Esophagus muscularis mucosa (tissue), 4 donors: Measurements from ENCODE around the gene LIN9. TPM values are rescaled to one million over a fixed set of nuclear protein-coding genes. Genes with fewer than 3 reads are reported as not detected.

Source experiments
- DNase-seq: peaks from one replicate; pipeline ENCODE4 v3.0.0-alpha.2; 2017; ENCODE audit errors: extremely low spot score
- H3K27ac ChIP-seq, 4 donors: fragments of 200-600 bp; sonication (generic); replicated peaks in 1 of 4; 1 replicate in 3 of 4; 2 replicates in 1 of 4; pipeline ENCODE4 v1.5.1; 2016 to 2019; ENCODE audit warnings: mild to moderate bottlenecking in 1 of 4
- H3K27me3 ChIP-seq, 4 donors: fragments of 200-600 bp; sonication (generic); one replicate each; pipeline versions ENCODE4 v1.5.1 to v1.6.0; 2016 to 2019
- H3K36me3 ChIP-seq, 4 donors: fragments of 200-600 bp; sonication (generic); one replicate each; pipeline ENCODE4 v1.5.1; 2016 to 2019
- H3K4me1 ChIP-seq, 4 donors: fragments of 200-600 bp; sonication (generic); one replicate each; pipeline ENCODE4 v1.5.1; 2016 to 2019
- H3K4me3 ChIP-seq, 4 donors: fragments of 200-600 bp; sonication (generic); 1 replicate in 2 of 4; 2 replicates in 2 of 4; pipeline ENCODE4 v1.5.1; 2016 to 2019; ENCODE audit warnings: mild to moderate bottlenecking in 4 of 4, moderate library complexity in 1 of 4
- H3K9me3 ChIP-seq, 4 donors: fragments of 200-600 bp; sonication (generic); 1 replicate in 3 of 4; 2 replicates in 1 of 4; pipeline ENCODE4 v1.5.1; 2016 to 2019
- EP300 ChIP-seq: sonication (generic); formaldehyde crosslinking; IDR thresholded peaks from one replicate; pipeline ENCODE4 v1.6.1; 2017; ENCODE audit warnings: antibody characterized with exemption
- POLR2A ChIP-seq: fragments of 450-650 bp; IDR thresholded peaks from one replicate; pipeline ENCODE4 v1.6.1; 2017; ENCODE audit warnings: antibody characterized with exemption, moderate library complexity, mild to moderate bottlenecking, low read depth
- POLR2AphosphoS5 ChIP-seq, 2 donors: sonication (generic); formaldehyde crosslinking; IDR thresholded peaks; one replicate each; pipeline ENCODE4 v1.6.1; 2017; ENCODE audit warnings: antibody characterized with exemption in 2 of 2
- WGBS: methylation state at CpG from one replicate; pipeline ENCODE4 v1.1.5; 2018; 5-methylcytosine and 5-hydroxymethylcytosine counted together
- intact Hi-C: fragments of 100-400 bp; cut with DNase I; formaldehyde crosslinking; loops from one replicate; pipeline ENCODE4 v1.15.1; 2023
- total RNA-seq, 4 donors: library from RNA; depleted of rRNA; stranded (reverse); fragments of >200 nt; gene quantifications; one replicate each; pipeline versions ENCODE4 v1.1.0 to v1.2.1, GENCODE V29; 2016
- TF ChIP-seq, protein P1 (sequence below), 3 experiments: fragments of 200-600 bp in 2 of 3; fragments of 450-650 bp in 1 of 3; sonication (generic) in 2 of 3; IDR thresholded peaks; one replicate each; pipeline ENCODE4 v1.5.1; 2017 to 2019; ENCODE audit warnings: antibody characterized with exemption in 3 of 3, mild to moderate bottlenecking in 2 of 3, moderate library complexity in 1 of 3

The LIN9 gene
- total RNA-seq, 4 donors from 2014 or later, result 2.1 to 4.6 (median 2.8) TPM

DNA sequence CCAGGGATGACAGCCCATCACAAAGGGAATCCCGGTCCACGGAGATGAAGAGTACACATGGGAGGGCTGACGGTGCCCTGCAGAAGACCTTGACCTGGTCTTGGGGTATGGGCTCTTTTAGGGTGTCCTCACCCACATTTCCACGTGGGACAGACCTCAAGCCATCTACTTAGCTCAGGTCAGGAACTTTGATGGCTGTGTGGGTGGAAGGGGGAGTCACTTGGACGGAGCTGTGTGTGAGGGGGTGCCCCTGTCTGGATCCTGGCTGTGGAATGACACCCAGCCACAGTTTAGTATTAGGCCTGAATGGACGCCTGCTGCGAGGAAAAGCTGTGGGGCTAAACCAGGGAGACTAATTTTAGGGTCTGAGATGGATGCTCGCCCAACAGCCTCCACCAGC, 96.4 kb downstream of the LIN9 start:
- intact Hi-C loops, result no loop called here
- 82% methylated on average over 8 of the region's 8 CpGs for WGBS
- H3K4me1 ChIP-seq, result peaks cover 0 to 4% (median 0%) of the 10 kb centered on the region in 4 donors

DNA sequence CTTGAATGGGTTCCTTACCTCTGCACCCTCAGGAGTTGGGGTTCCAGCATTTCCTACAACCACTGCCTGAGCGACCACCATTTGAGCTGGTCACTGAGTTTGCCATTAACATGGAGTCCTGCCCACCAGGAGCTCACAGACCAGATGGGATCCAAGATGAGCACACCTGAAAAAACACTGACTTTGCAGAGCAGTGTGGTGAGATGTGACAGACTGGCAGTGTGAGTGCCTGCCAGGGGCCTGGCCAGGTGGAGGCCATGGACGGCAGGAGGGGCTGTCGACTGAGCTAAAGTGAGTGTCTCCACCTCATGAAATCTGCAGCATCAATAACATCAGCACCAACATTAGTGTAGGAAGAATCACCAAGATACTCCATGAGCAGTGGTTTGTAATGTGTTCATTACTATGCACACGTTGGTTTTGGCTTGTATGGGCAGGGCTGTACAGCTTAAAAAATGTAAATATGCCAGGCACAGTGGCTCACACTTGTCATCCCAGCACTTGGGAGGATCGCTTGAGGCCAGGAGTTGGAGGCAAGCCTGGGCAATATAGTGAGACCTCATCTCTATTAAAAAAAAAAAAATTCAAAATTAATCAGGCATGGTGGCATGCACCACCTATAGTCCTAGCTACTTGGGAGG, 97.7 kb downstream of the LIN9 start:
- no peaks in the 10 kb centered on the region for H3K9me3 ChIP-seq
- no peak overlapping the region for H3K4me3 ChIP-seq
- WGBS, result 74% methylated on average over 5 of the region's 5 CpGs
- intact Hi-C loops, result no loop called here
- no peak for DNase-seq
- no peaks in the 10 kb centered on the region for H3K27me3 ChIP-seq
- no peaks in the 10 kb centered on the region for H3K36me3 ChIP-seq
- H3K4me1 ChIP-seq, result peaks cover 0 to 4% (median 0%) of the 10 kb centered on the region in 4 donors
- TF ChIP-seq, protein P1, sequence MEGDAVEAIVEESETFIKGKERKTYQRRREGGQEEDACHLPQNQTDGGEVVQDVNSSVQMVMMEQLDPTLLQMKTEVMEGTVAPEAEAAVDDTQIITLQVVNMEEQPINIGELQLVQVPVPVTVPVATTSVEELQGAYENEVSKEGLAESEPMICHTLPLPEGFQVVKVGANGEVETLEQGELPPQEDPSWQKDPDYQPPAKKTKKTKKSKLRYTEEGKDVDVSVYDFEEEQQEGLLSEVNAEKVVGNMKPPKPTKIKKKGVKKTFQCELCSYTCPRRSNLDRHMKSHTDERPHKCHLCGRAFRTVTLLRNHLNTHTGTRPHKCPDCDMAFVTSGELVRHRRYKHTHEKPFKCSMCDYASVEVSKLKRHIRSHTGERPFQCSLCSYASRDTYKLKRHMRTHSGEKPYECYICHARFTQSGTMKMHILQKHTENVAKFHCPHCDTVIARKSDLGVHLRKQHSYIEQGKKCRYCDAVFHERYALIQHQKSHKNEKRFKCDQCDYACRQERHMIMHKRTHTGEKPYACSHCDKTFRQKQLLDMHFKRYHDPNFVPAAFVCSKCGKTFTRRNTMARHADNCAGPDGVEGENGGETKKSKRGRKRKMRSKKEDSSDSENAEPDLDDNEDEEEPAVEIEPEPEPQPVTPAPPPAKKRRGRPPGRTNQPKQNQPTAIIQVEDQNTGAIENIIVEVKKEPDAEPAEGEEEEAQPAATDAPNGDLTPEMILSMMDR (IDR thresholded peaks at IDR 0.05), result no peak
- no peak for TF ChIP-seq EP300
- no peak for TF ChIP-seq POLR2A
- no peak for TF ChIP-seq POLR2AphosphoS5 (IDR thresholded peaks at IDR 0.05)
- H3K27ac ChIP-seq, result no peak overlapping the region

More for the DNA sequence above, 96.4 kb downstream of the LIN9 start:
- no peak for TF ChIP-seq EP300
- no peak for TF ChIP-seq POLR2AphosphoS5 (IDR thresholded peaks at IDR 0.05)
- TF ChIP-seq POLR2A, result no peak
- TF ChIP-seq, protein P1 (IDR thresholded peaks at IDR 0.05), result no peak
- Histone ChIP-seq H3K9me3 (no peaks in the 10 kb centered on the region), H3K27ac (no peak overlapping the region), H3K27me3 (no peaks in the 10 kb centered on the region), H3K36me3 (no peaks in the 10 kb centered on the region), H3K4me3 (no peak overlapping the region)
- no peak for DNase-seq

DNA sequence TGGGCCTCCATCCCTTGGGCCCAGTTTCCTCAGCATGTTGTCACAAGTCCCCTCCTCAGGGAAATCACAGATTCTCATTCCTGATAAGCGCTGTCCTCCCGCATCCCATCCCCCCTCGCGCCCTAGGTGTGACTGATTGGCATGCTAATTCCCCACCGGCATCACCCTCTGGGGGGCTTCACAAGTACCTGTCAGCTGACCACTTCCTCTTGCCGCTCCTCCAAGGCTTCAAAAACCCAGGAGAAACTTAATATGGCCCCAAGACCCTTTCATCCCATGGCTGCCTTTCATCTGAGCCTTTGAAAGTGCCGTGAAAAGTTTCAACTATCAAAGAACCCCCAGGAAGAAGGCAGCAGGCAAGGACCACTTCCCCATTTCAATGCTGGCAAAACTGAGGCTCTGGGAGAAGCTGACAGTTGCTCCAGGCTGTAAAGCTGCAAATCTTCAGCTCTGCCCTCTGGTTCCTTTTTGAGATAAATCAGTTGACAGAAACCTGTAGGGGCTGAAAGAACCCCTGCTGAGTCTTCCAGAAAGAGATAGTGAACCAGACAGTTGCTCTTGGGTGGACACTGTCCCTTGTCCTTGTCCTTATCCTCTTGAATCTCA, 98.3 kb downstream of the LIN9 start:
- H3K4me1 ChIP-seq, result peaks cover 0 to 4% (median 0%) of the 10 kb centered on the region in 4 donors
- intact Hi-C loops, result no loop called here
- H3K36me3 ChIP-seq, result no peaks in the 10 kb centered on the region
- no peaks in the 10 kb centered on the region for H3K27me3 ChIP-seq
- TF ChIP-seq POLR2A, result no peak
- no peak for DNase-seq
- 66% methylated on average over 7 of the region's 7 CpGs for WGBS
- H3K27ac ChIP-seq, result no peak overlapping the region
- no peaks in the 10 kb centered on the region for H3K9me3 ChIP-seq
- no peak overlapping the region for H3K4me3 ChIP-seq

DNA sequence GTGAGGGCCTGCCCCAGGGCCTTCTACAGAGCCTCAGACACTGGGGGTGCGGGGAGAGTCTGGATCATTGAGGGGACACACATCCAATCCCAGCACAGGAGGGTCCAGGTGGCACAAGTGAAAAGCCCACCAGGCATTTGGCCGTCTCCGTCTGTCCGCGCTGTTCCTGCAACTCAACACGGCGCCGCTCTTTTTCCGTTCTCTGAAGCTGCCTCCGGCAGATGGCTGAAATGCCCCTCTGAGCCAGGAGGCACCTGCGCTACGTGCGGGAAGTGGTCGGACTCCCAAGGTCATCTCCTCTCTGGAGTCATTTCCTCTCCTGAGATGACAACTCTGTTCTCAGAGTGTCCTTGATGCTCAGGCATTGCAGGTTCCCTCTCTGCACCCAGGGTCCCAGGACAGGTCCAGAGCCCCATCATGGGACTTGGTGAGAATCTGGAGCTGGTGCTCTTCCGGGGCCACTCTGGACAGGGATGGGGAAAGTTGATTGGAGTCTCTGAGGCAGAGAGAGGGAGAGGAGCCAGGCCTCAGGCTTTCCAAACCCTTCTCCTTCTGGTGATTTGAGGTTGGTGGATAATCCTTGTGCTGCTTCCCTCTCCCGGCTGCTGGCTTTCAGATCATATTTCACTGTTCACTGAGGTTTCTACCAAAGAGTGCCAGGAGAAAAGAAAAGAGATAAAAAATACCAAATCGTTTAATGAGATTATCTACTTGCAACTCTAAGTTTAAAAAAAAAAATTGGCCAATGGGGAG, 99.5 kb downstream of the LIN9 start:
- Histone ChIP-seq H3K27me3 (no peaks in the 10 kb centered on the region), H3K27ac (no peak overlapping the region), H3K9me3 (no peaks in the 10 kb centered on the region), H3K4me3 (no peak overlapping the region), H3K4me1 (peaks cover 0 to 4% (median 0%) of the 10 kb centered on the region in 4 donors), H3K36me3 (no peaks in the 10 kb centered on the region)
- no peak for TF ChIP-seq EP300
- TF ChIP-seq POLR2A, result no peak
- no peak for TF ChIP-seq POLR2AphosphoS5 (IDR thresholded peaks at IDR 0.05)
- TF ChIP-seq, protein P1 (IDR thresholded peaks at IDR 0.05), result no peak
- WGBS, result 83% methylated on average over 16 of the region's 17 CpGs
- intact Hi-C loops, result no loop called here
- DNase-seq, result no peak

DNA sequence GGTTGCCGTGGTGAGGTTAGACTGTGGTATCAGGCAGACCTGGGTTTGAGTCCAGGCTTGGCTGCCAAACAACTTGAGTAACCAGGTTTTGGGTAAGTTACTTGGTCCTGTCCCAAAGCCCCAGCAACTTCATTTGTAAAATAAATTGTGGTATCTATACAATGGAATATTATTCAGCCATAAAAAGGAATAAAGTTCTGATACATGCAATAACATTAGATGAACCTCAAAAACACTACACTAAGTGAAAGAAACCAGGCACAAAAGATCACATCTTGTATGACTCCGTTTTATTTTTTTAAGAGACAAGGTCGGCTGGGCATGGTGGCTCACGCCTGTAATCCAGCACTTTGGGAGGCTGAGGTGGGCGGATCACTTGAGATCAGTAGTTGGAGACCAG, 101.9 kb downstream of the LIN9 start:
- intact Hi-C loops, result no loop called here
- no peak overlapping the region for H3K27ac ChIP-seq
- TF ChIP-seq EP300 (no peak), POLR2AphosphoS5 (IDR thresholded peaks at IDR 0.05) (no peak), POLR2A (no peak)
- TF ChIP-seq, protein P1 (IDR thresholded peaks at IDR 0.05), result no peak
- H3K27me3 ChIP-seq, result no peaks in the 10 kb centered on the region
- H3K9me3 ChIP-seq, result no peaks in the 10 kb centered on the region
- no peak overlapping the region for H3K4me3 ChIP-seq
- peaks cover 0 to 4% (median 0%) of the 10 kb centered on the region in 4 donors for H3K4me1 ChIP-seq
- no peaks in the 10 kb centered on the region for H3K36me3 ChIP-seq
- DNase-seq, result no peak
- 93% methylated on average over 5 of the region's 5 CpGs for WGBS
